ENCODE results near the gene DLGAP1.
A peak's percentile ranks its signal among the peaks of the same experiment; 100 is the strongest.

DLGAP1 gene

GRCh38 chr18:3794537-3795348 lies 660.4 kb downstream of the DLGAP1 start:
- no peak for DNase-seq

GRCh38 chr18:3793545-3793944 lies 661.6 kb downstream of the DLGAP1 start:
- DNase-seq = no peak

DNA sequence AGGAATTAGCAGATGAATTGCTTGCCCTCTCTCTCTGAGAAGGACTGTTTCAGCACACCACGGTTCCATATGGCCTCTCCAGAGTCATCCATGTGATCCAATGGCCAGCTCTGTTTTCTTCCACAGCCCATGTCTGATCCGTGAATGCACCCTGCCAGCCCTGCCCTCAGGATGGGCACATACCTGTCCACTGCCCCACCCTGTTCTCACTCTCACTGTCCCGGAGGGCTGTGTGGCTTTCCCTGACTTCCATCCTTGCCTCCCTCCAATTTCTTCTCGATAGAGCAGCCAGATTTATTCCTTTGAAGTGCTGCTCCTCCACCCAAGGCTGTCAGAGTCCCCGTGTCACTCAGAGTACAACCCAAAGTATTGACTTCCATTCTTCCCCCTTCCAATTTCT lies 662.0 kb downstream of the DLGAP1 start:
- no peak for DNase-seq

DNA sequence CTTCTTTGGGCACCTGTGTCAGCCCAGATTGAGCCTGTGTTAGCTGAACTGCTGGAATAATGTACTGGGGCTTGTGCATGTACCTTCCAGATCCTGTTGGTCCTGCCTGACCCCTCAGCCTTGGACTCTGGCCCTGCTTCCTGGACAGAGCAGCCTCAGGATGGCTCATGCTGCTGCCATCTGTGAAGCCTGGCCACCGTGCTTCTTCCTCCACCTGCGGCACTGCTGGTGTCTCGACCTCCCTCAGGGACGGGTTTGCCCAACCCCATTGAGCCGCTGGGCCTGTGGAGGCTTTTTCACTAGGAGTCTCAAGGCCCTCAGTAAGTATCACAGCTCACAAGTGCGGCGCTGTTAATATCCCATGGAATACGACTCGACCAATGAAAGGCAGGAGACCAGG lies 662.4 kb downstream of the DLGAP1 start:
- no peak for DNase-seq

DNA sequence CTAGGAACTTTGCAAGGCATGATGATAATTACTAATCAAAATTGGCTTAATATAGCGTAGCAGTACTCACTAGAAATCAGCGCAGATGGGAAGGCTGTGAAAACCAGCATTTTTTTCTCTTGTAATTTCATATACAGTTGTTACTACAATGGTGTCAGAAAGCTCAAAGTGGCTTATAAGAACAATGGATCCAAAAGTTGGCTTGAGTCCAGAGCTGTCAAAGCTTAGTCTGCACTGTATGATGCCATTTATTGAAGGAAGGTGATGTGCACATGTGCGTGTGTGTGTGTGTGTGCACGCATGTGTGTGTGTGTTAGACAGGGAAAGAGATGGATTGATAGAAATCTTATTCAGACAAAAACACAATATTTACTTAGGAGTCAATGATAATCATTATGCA lies 663.9 kb downstream of the DLGAP1 start:
- DNase-seq = no peak

- no peak for DNase-seq
Observed at GRCh38 chr18:3790703-3791102, 664.4 kb downstream of the DLGAP1 start.

DNA sequence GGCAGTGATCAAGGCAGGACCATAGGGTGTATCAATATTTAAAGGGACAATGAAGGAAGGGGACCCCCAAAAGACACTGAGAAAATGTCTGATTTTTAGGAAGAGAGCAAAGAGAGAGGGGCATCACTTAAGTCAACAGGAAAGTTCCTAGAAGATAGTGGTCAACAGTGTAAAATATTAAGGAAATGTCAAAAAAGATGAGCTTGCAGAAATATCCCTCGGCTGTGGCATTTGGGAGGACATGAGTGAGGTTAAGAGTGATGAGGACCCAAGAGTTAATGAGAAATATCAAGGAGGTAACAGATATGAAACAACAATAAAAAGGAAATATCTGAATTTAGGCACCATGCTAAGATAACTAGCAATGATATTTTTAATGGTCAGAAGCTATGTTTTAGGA lies 665.6 kb downstream of the DLGAP1 start:
- no peak for DNase-seq

GRCh38 chr18:3784949-3785348 lies 670.2 kb downstream of the DLGAP1 start:
- no peak for DNase-seq

GRCh38 chr18:3782901-3783300 lies 672.2 kb downstream of the DLGAP1 start:
- DNase-seq = no peak

- no peak for DNase-seq
Observed at GRCh38 chr18:3777719-3778118, 677.4 kb downstream of the DLGAP1 start.

- no peak for DNase-seq
Observed at GRCh38 chr18:3777122-3777521, 678.0 kb downstream of the DLGAP1 start.

GRCh38 chr18:3775996-3776395 lies 679.1 kb downstream of the DLGAP1 start:
- no peak for DNase-seq

- DNase-seq = no peak
Observed at GRCh38 chr18:3773303-3773702, 681.8 kb downstream of the DLGAP1 start.

GRCh38 chr18:3771121-3771971 lies 683.8 kb downstream of the DLGAP1 start:
- peak; percentile 70 for DNase-seq

- DNase-seq = no peak
Observed at GRCh38 chr18:3761266-3761665, 693.8 kb downstream of the DLGAP1 start.

DNA sequence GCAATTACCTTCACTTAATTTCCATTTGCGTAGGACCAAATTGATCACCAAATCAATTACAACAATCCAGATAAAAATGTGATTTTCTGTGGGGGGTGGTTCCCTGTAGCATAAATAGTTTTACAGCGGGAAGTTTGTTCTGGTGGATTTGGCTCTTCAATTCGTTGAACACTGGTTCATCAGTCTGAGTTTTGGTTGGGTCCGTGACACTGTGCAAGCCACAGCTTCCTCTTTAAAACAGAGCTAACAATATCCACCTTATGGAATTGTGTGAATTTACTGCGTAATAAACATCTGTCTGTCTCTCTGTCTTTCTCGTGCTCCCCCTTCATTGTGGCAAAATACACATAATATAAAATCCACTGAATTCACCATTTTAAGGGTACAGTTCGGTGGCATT lies 694.4 kb downstream of the DLGAP1 start:
- no peak for DNase-seq

- DNase-seq = no peak
Observed at GRCh38 chr18:3759099-3759498, 696.0 kb downstream of the DLGAP1 start.

- no peak for DNase-seq
Observed at GRCh38 chr18:3758531-3758930, 696.6 kb downstream of the DLGAP1 start.

DNA sequence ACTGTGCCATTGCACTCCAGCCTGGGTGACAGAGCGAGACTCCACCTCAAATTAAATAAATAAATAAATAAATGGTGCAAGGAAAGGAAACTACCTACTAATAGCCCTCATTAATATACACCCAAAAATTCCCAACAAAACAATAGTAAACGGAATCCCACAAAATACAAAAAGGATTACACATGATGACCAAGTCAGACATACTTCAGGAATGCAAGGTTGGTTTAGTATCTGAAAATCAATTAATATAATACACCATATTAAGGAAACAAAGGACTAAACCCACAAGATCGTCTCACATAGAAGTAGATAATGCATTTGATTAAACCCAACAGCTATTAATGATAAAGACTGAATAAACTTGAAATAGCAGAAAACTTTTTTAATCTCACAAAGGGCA lies 697.7 kb downstream of the DLGAP1 start:
- DNase-seq = no peak

DNA sequence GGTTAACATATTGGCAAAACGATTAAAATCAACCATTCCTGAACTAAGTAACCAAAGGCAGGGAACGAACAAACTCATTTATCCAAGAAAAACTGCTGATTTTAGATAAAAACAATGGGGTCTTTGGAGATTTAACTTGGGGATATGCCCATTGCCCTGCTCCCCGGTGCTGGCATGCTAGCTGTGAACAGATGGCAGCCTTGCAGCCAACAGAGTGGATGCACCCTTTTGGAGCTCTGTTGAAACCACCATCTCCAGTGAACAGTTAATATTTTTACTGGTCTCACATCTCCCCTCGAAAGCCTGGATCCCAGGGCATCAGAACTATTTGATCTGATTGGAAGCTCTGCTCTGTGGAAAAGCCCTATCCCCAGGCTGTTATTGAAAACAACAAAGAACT lies 702.0 kb downstream of the DLGAP1 start:
- no peak for DNase-seq

GRCh38 chr18:3748086-3748485 lies 707.0 kb downstream of the DLGAP1 start:
- DNase-seq = no peak

DNA sequence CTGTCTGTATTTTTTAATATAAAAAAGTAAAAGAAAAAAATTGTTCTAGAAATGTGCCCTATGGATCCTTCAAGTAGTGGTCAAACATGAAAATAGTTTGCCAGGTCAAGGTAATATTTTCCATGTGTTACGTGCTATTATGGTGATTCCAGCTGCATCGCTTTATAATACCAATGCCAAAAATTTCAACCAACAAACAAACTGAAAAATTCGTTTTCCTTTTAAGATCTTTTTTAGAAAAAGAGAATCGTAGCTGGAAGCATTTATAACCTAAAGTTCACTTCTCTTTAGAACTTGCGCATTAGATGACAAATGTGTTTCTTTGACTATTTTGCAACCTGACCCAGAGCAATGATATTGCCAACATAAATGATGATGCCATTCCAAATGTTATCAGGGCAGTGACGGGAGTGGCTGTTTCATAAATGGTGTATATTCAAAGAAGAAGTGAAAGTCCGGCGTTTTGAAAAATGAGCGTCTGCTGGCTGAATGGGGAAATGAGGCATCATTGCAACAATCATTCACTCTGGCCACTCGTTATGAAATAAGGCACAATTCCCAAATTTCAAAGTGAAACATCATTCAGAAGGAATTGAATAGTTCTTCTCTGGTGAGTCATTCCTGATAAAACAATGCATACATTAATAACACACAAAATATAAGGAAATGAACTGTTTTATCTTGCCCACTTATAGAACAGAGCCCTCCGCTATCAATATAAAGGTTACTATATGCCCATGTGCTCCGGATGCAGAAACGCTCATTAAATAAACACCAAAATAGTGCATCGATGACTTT lies 707.7 kb downstream of the DLGAP1 start:
- DNase-seq = no peak

DNA sequence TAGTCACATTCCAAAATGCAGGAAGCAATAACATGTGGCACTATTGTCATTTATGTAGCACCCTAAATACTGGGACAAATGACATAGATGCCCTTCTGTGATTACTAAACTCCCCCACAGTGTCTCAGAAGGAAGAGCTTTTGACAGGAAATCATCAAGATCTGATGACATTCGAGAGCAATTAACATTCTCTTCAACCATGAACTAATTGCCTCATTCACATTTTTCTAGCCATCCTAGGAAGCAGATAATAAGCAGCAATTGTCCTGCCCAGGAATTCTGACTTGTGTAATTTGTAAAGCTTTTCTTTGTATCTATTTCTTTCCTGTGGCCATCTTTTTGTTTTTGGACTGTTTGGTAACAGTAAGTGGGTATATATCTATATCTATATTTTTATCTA lies 712.6 kb downstream of the DLGAP1 start:
- no peak for DNase-seq

Data from activated CD8-positive, alpha-beta memory T cell treated with anti-CD3 and anti-CD28 coated beads, Interleukin-2, amount 50 U/mL, for 4 hours (primary cell).